Upper lobe of left lung (tissue), 4 donors: ENCODE results near the gene BOLA3.

Experiments
- CTCF ChIP-seq, 6 experiments: fragments of 450-650 bp in 4 of 6; fragments of 200-600 bp in 2 of 6; sonication (generic) in 2 of 6; IDR thresholded peaks; one replicate each; pipeline ENCODE4 v1.5.1; 2016 to 2019; ENCODE audit warnings: antibody characterized with exemption in 6 of 6
- POLR2A ChIP-seq, 4 donors: fragments of 450-650 bp; IDR thresholded peaks; one replicate each; pipeline ENCODE4 v1.5.1; 2016 to 2017; ENCODE audit warnings: antibody characterized with exemption in 4 of 4, mild to moderate bottlenecking in 2 of 4

GRCh38 chr2:74093840-74094239, 53.9 kb downstream of the BOLA3 start:
- no peak for TF ChIP-seq CTCF (IDR thresholded peaks at IDR 0.05)
- TF ChIP-seq POLR2A (IDR thresholded peaks at IDR 0.05) = no peak
